Measurements from ENCODE around the gene NCOA7. TPM values are rescaled to one million over a fixed set of nuclear protein-coding genes. Genes with fewer than 3 reads are reported as not detected.

The NCOA7 gene
- total RNA-seq, 1 donor from 2014 or later: 33.4 TPM

GRCh38 chr6:125794342-125795137 is 3.8 kb downstream of the NCOA7 start:
- intact Hi-C loops (cut with micrococcal nuclease): no loop called here
- H3K27me3 Mint-ChIP-seq: no peaks in the 10 kb centered on the region
- H3K4me1 Mint-ChIP-seq: peaks cover 62% of the 10 kb centered on the region
- ATAC-seq (ENCODE audit: low read depth) (no peak), DNase-seq (no peak)
- no peak overlapping the region for H3K4me3 Mint-ChIP-seq
- ChIA-PET POLR2A (interaction anchor here (0.9 to 2.9 kb wide), 2 partner anchors 13 to 162 kb away, joined by 4 to 10 read pairs; partner anchors contain the start of gene HINT3), CTCF (interaction anchor here (1.4 to 1.6 kb wide), 2 partner anchors 14 to 180 kb away, joined by 3 to 4 read pairs; no protein-coding TSS in a partner anchor)
- H3K36me3 Mint-ChIP-seq (ENCODE audit: low read depth): peaks cover 6% of the 10 kb centered on the region
- no peak for TF ChIP-seq CTCF (IDR thresholded peaks at IDR 0.05)
- no peak overlapping the region for H3K27ac Mint-ChIP-seq
- H3K9me3 Mint-ChIP-seq: no peaks in the 10 kb centered on the region

GRCh38 chr6:125795301-125795700 is 4.5 kb downstream of the NCOA7 start:
- DNase-seq: no peak
- H3K4me3 Mint-ChIP-seq: no peak overlapping the region
- H3K9me3 Mint-ChIP-seq: no peaks in the 10 kb centered on the region
- H3K27me3 Mint-ChIP-seq: no peaks in the 10 kb centered on the region
- ChIA-PET CTCF (no interaction called here), POLR2A (interaction anchor here (2.9 kb wide), 1 partner anchor 14 kb away, joined by 10 read pairs; no protein-coding TSS in a partner anchor)
- H3K4me1 Mint-ChIP-seq: peaks cover 61% of the 10 kb centered on the region
- ATAC-seq (ENCODE audit: low read depth): no peak
- intact Hi-C loops (cut with micrococcal nuclease): no loop called here
- H3K36me3 Mint-ChIP-seq (ENCODE audit: low read depth): peaks cover 4% of the 10 kb centered on the region
- no peak overlapping the region for H3K27ac Mint-ChIP-seq
- no peak for TF ChIP-seq CTCF (IDR thresholded peaks at IDR 0.05)

- Mint-ChIP-seq H3K36me3 (ENCODE audit: low read depth) (no peaks in the 10 kb centered on the region), H3K9me3 (no peaks in the 10 kb centered on the region), H3K4me3 (peak overlapping the region; percentile 24), H3K4me1 (peaks cover 60% of the 10 kb centered on the region), H3K27ac (no peak overlapping the region), H3K27me3 (no peaks in the 10 kb centered on the region)
- POLR2A ChIA-PET: interaction anchor here (0.6 to 3.5 kb wide), 5 partner anchors 10 to 1474 kb away, joined by 3 to 23 read pairs (median 3); no protein-coding TSS in a partner anchor
- no peak for ATAC-seq (ENCODE audit: low read depth)
- no peak for TF ChIP-seq CTCF (IDR thresholded peaks at IDR 0.05)
- CTCF ChIA-PET: interaction anchor here (1.2 to 2.0 kb wide), 2 partner anchors 7 to 16 kb away, joined by 3 to 13 read pairs; partner anchors contain the start of gene NCOA7
- DNase-seq: no peak
- intact Hi-C loops (cut with micrococcal nuclease): no loop called here
Observed at GRCh38 chr6:125797120-125797885, 6.5 kb downstream of the NCOA7 start.

GRCh38 chr6:125797886-125798444 is 7.2 kb downstream of the NCOA7 start:
- H3K27me3 Mint-ChIP-seq: no peaks in the 10 kb centered on the region
- H3K4me1 Mint-ChIP-seq: peaks cover 61% of the 10 kb centered on the region
- H3K36me3 Mint-ChIP-seq (ENCODE audit: low read depth): no peaks in the 10 kb centered on the region
- ChIA-PET POLR2A (interaction anchor here (0.6 to 3.5 kb wide), 9 partner anchors 8 to 1473 kb away, joined by 3 to 33 read pairs (median 4); partner anchors contain the start of genes HINT3 and NCOA7), CTCF (interaction anchor here (1.0 to 2.0 kb wide), 6 partner anchors 8 to 160 kb away, joined by 3 to 13 read pairs (median 3); partner anchors contain the start of gene NCOA7)
- DNase-seq: no peak
- H3K9me3 Mint-ChIP-seq: no peaks in the 10 kb centered on the region
- intact Hi-C loops (cut with micrococcal nuclease): loop anchor here (1.0 kb wide), 3 partner anchors 8 to 121 kb away; partner anchors contain the start of gene NCOA7
- peak overlapping the region; percentile 24 for H3K4me3 Mint-ChIP-seq
- no peak for ATAC-seq (ENCODE audit: low read depth)
- no peak overlapping the region for H3K27ac Mint-ChIP-seq
- no peak for TF ChIP-seq CTCF (IDR thresholded peaks at IDR 0.05)

Measured in activated B cell treated with CpG ODN at 0.5 μM for 24 hours (primary cell).